ENCODE data around the gene SBK3. TPM values are rescaled to one million over a fixed set of nuclear protein-coding genes. Genes with fewer than 3 reads are reported as not detected.

SBK3 gene
- total RNA-seq, 1 experiment from 2014 or later: 1.2 TPM

- TF ChIP-seq CTCF (IDR thresholded peaks at IDR 0.05 in 2 of 3, conservative IDR thresholded peaks at IDR 0.05 in 1 of 3; ENCODE audit: borderline replicate concordance in 1 of 3, insufficient read depth in 1 of 3, low read depth in 2 of 3, low read length in 2 of 3) (no peak), CBX3 (IDR thresholded peaks at IDR 0.05; ENCODE audit: low read depth) (no peak), ELF1 (IDR thresholded peaks at IDR 0.05; ENCODE audit: borderline replicate concordance, low read depth) (no peak), RAD21 (IDR thresholded peaks at IDR 0.05; ENCODE audit: low read depth) (no peak)
These were observed 37.2 kb downstream of the SBK3 start (continued) for GRCh38 chr19:55508120-55508519.

GRCh38 chr19:55504981-55505380, 40.4 kb downstream of the SBK3 start:
- intact Hi-C loops (cut with micrococcal nuclease): no loop called here
- H3K9ac ChIP-seq (ENCODE audit: low read length): no peak overlapping the region
- H3K27ac ChIP-seq (ENCODE audit: low read depth, low read length): no peak overlapping the region
- ChIA-PET POLR2A (no interaction called here), CTCF (interaction anchor here (1.9 to 2.3 kb wide), 2 partner anchors 28 to 38 kb away, joined by 10 to 15 read pairs; partner anchors contain the start of gene ZNF628), RAD21 (ENCODE audit: low non-redundant PET in 1 of 2, low total read pairs in 2 of 2, uncharacterized antibody in 2 of 2, unreplicated experiment in 2 of 2) (no interaction called here)
- no peak for ATAC-seq
- no peaks in the 10 kb centered on the region for H3K27me3 ChIP-seq (ENCODE audit: insufficient read depth, low read length)
- H3K4me1 ChIP-seq (ENCODE audit: control insufficient read depth in 1 of 2, insufficient read depth in 2 of 2, low read length in 2 of 2): peaks cover 0 to 4% of the 10 kb centered on the region in 2 experiments; a peak in 1 of 4 replicates
- no peak overlapping the region for H2AFZ ChIP-seq (ENCODE audit: low read depth, low read length, poor library complexity, severe bottlenecking)
- no peak overlapping the region for H3K4me3 ChIP-seq (replicated peaks in 1 of 2; ENCODE audit: low read depth in 1 of 2, low read length in 2 of 2)
- no peak overlapping the region for H3K4me2 ChIP-seq (ENCODE audit: low read length)
- no peaks in the 10 kb centered on the region for H3K9me2 ChIP-seq (ENCODE audit: insufficient read depth)
- H4K20me1 ChIP-seq (ENCODE audit: insufficient read depth): no peaks in the 10 kb centered on the region
- no peaks in the 10 kb centered on the region for H3K9me3 ChIP-seq (ENCODE audit: control insufficient read depth in 1 of 2, insufficient read depth in 1 of 2, low read depth in 1 of 2, low read length in 2 of 2)
- no peaks in the 10 kb centered on the region for H3K36me3 ChIP-seq (ENCODE audit: control insufficient read depth in 1 of 2, insufficient read depth in 2 of 2, low read length in 2 of 2)
- DNase-seq (ENCODE audit: low read depth, low spot score): no peak
- no TSS peak for BruUV-seq (replicated peaks)
- no peaks in the 10 kb centered on the region for H3K79me2 ChIP-seq (ENCODE audit: insufficient read depth, low read length)
- no peak for TF ChIP-seq ZBTB33 (IDR thresholded peaks at IDR 0.05; ENCODE audit: extremely low read depth, insufficient replicate concordance, low read length)
- TF ChIP-seq EZH2phosphoT487 (IDR thresholded peaks at IDR 0.05; ENCODE audit: borderline replicate concordance): no peak
- no peak for TF ChIP-seq REST (IDR thresholded peaks at IDR 0.05; ENCODE audit: low read depth)
- TF ChIP-seq SP1 (IDR thresholded peaks at IDR 0.05; ENCODE audit: low read depth): no peak
- TF ChIP-seq ZNF274 (IDR thresholded peaks at IDR 0.05; ENCODE audit: low read depth, low read length): no peak
- no peak for TF ChIP-seq POLR2A (IDR thresholded peaks at IDR 0.05; ENCODE audit: borderline replicate concordance, extremely low read depth, insufficient read depth, insufficient read length)
- TF ChIP-seq CTCF (IDR thresholded peaks at IDR 0.05 in 2 of 3, conservative IDR thresholded peaks at IDR 0.05 in 1 of 3; ENCODE audit: borderline replicate concordance in 1 of 3, insufficient read depth in 1 of 3, low read depth in 2 of 3, low read length in 2 of 3): no peak
- TF ChIP-seq YY1 (IDR thresholded peaks at IDR 0.05; ENCODE audit: extremely low read depth, insufficient replicate concordance, low read depth, low read length): no peak
- TF ChIP-seq CEBPB (IDR thresholded peaks at IDR 0.05; ENCODE audit: low read depth): no peak
- no peak for TF ChIP-seq SRF (IDR thresholded peaks at IDR 0.05; ENCODE audit: low read depth)
- TF ChIP-seq POLR2AphosphoS5 (IDR thresholded peaks at IDR 0.05; ENCODE audit: low read depth, low read length): no peak
- no peak for TF ChIP-seq RAD21 (IDR thresholded peaks at IDR 0.05; ENCODE audit: low read depth)
- TF ChIP-seq FOSL1 (IDR thresholded peaks at IDR 0.05; ENCODE audit: low read depth): no peak

All from HCT116 (cell line).